Thyroid gland (tissue), 4 donors: ENCODE data around the gene ZBTB7C. TPM values are rescaled to one million over a fixed set of nuclear protein-coding genes. Genes with fewer than 3 reads are reported as not detected.

Experiments used
- DNase-seq, 2 donors: peaks; one replicate each; pipeline ENCODE4 v3.0.0-alpha.2; 2019
- H3K27ac ChIP-seq, 3 donors: fragments of 200-600 bp; sonication (generic); 1 replicate in 2 of 3; 2 replicates in 1 of 3; pipeline ENCODE4 v1.5.1; 2016 to 2019; ENCODE audit warnings: mild to moderate bottlenecking in 1 of 3, moderate library complexity in 1 of 3
- H3K27me3 ChIP-seq: fragments of 200-600 bp; sonication (generic); one replicate; pipeline ENCODE4 v1.5.1; 2019
- H3K36me3 ChIP-seq, 2 donors: fragments of 200-600 bp; sonication (generic); one replicate each; pipeline ENCODE4 v1.5.1; 2016 to 2019
- H3K4me1 ChIP-seq, 2 donors: fragments of 200-600 bp; sonication (generic); one replicate each; pipeline ENCODE4 v1.5.1; 2017 to 2019
- H3K4me3 ChIP-seq, 3 donors: fragments of 200-600 bp; sonication (generic); replicated peaks in 1 of 3; 1 replicate in 2 of 3; 2 replicates in 1 of 3; pipeline ENCODE4 v1.5.1; 2016; ENCODE audit warnings: mild to moderate bottlenecking in 1 of 3
- H3K9me3 ChIP-seq: fragments of 200-600 bp; sonication (generic); one replicate; pipeline ENCODE4 v1.5.1; 2017
- CTCF ChIP-seq, 6 experiments: fragments of 200-600 bp in 3 of 6; fragments of 450-650 bp in 3 of 6; sonication (generic) in 3 of 6; IDR thresholded peaks; one replicate each; pipeline ENCODE4 v1.5.1; 2016 to 2019; ENCODE audit warnings: antibody characterized with exemption in 6 of 6, mild to moderate bottlenecking in 2 of 6, inconsistent platforms in 1 of 6, moderate library complexity in 1 of 6
- POLR2A ChIP-seq, 2 donors: fragments of 450-650 bp; IDR thresholded peaks; one replicate each; pipeline ENCODE4 v1.6.1; 2017; ENCODE audit warnings: antibody characterized with exemption in 2 of 2, mild to moderate bottlenecking in 2 of 2, moderate library complexity in 1 of 2
- WGBS, 2 donors: methylation state at CpG; one replicate each; pipeline ENCODE4 v1.1.5; 2017; 5-methylcytosine and 5-hydroxymethylcytosine counted together
- intact Hi-C: fragments of 100-400 bp; cut with DNase I; formaldehyde crosslinking; loops from one replicate; pipeline ENCODE4 v1.15.1; 2023
- total RNA-seq, 4 donors: library from RNA; depleted of rRNA; stranded (reverse); fragments of >200 nt; gene quantifications; one replicate each; pipeline ENCODE4 v1.2.3, GENCODE V29; 2016

ZBTB7C gene
- total RNA-seq, 4 donors from 2014 or later: 41.7 to 66.7 (median 49.5) TPM

GRCh38 chr18:48433541-48433940 lies 24.4 kb upstream of the ZBTB7C start:
- no peaks in the 10 kb centered on the region for H3K36me3 ChIP-seq
- H3K27me3 ChIP-seq: no peaks in the 10 kb centered on the region
- 84% methylated on average over 2 of the region's 2 CpGs for WGBS, 2 donors
- H3K4me1 ChIP-seq: no peaks in the 10 kb centered on the region
- H3K4me3 ChIP-seq: no peak overlapping the region
- DNase-seq: no peak
- TF ChIP-seq POLR2A (IDR thresholded peaks at IDR 0.05): no peak
- TF ChIP-seq CTCF (IDR thresholded peaks at IDR 0.05): no peak
- no peaks in the 10 kb centered on the region for H3K9me3 ChIP-seq
- intact Hi-C loops: no loop called here
- H3K27ac ChIP-seq: no peak overlapping the region

- 84 to 94% methylated on average over 4 of the region's 4 CpGs for WGBS, 2 donors
- DNase-seq: no peak
- Histone ChIP-seq H3K27me3 (no peaks in the 10 kb centered on the region), H3K9me3 (no peaks in the 10 kb centered on the region), H3K4me3 (no peak overlapping the region), H3K36me3 (no peaks in the 10 kb centered on the region), H3K27ac (no peak overlapping the region), H3K4me1 (no peaks in the 10 kb centered on the region)
- no peak for TF ChIP-seq POLR2A (IDR thresholded peaks at IDR 0.05)
- TF ChIP-seq CTCF (IDR thresholded peaks at IDR 0.05): no peak
- intact Hi-C loops: no loop called here
Observed at GRCh38 chr18:48430150-48430549, 21.0 kb upstream of the ZBTB7C start.

GRCh38 chr18:48428475-48429177 lies 19.4 kb upstream of the ZBTB7C start:
- H3K27me3 ChIP-seq: no peaks in the 10 kb centered on the region
- 74 to 78% methylated on average over 6 to 9 of the region's 9 CpGs for WGBS, 2 donors
- H3K4me1 ChIP-seq: no peaks in the 10 kb centered on the region
- no peak overlapping the region for H3K4me3 ChIP-seq
- no peak overlapping the region for H3K27ac ChIP-seq
- TF ChIP-seq POLR2A (IDR thresholded peaks at IDR 0.05) (no peak), CTCF (IDR thresholded peaks at IDR 0.05) (no peak)
- no peaks in the 10 kb centered on the region for H3K36me3 ChIP-seq
- no peaks in the 10 kb centered on the region for H3K9me3 ChIP-seq
- DNase-seq: no peak
- intact Hi-C loops: no loop called here

GRCh38 chr18:48422947-48423378 lies 13.8 kb upstream of the ZBTB7C start:
- Histone ChIP-seq H3K4me3 (no peak overlapping the region), H3K36me3 (no peaks in the 10 kb centered on the region), H3K27ac (no peak overlapping the region), H3K27me3 (no peaks in the 10 kb centered on the region), H3K9me3 (no peaks in the 10 kb centered on the region), H3K4me1 (peaks cover 0 to 11% of the 10 kb centered on the region in 2 donors)
- 23 to 27% methylated on average over 12 of the region's 12 CpGs for WGBS, 2 donors
- intact Hi-C loops: no loop called here
- DNase-seq: no peak
- TF ChIP-seq CTCF (IDR thresholded peaks at IDR 0.05) (no peak), POLR2A (IDR thresholded peaks at IDR 0.05) (no peak)

GRCh38 chr18:48419277-48420022 lies 10.3 kb upstream of the ZBTB7C start:
- Histone ChIP-seq H3K9me3 (no peaks in the 10 kb centered on the region), H3K27me3 (no peaks in the 10 kb centered on the region), H3K4me3 (no peak overlapping the region), H3K27ac (no peak overlapping the region), H3K4me1 (peaks cover 0 to 11% of the 10 kb centered on the region in 2 donors), H3K36me3 (no peaks in the 10 kb centered on the region)
- WGBS, 2 donors: 89 to 94% methylated on average over 10 of the region's 10 CpGs
- no peak for DNase-seq
- intact Hi-C loops: loop anchor here (5.0 kb wide), 1 partner anchor 382 kb away; no protein-coding TSS in a partner anchor
- TF ChIP-seq POLR2A (IDR thresholded peaks at IDR 0.05) (no peak), CTCF (IDR thresholded peaks at IDR 0.05) (no peak)
